ENCODE results near the gene CLEC16A. TPM values are rescaled to one million over a fixed set of nuclear protein-coding genes. Genes with fewer than 3 reads are reported as not detected.

Gene CLEC16A
- total and polyA plus RNA-seq, 9 of the 15 experiments (the other 6 are each of a cell fraction or from before 2014, with no cell fraction given): 1.00 to 22.3 (median 10.0) TPM

DNA sequence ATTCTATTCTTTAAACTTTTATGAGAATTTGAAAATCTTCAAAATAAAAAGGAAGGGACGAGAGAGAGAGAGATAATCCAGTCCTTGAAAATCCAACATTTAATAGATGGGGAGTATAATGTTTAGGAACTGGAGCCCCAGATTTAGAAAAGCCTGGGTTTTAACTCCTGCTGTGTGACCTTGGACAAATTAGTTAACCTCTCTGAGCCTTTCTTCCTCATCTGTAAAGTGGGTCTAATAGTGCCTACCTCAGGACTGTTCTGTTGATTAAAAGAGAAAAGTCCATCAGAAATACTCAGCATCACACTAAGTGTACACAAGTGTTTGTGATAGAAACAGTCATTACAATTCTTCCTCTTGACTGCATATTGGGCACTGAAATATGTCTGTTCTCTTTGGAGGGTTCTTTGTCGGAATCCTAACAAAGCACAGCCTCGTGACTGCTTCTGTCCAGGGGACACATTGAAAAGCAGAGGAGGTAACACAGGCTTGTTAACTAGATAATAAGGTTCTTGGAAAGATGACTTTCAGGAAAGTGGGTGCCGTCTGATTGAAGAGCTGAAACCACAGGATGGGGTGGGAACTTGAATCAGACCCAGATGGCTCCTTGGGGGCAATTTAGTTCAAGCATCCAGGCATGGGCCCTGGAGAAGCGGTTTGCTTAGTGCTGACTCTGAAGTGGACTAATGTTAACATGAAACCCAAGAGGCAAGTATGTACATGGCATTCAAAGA, 128.2 kb downstream of the CLEC16A start (continued):
- TF ChIP-seq, protein P1, sequence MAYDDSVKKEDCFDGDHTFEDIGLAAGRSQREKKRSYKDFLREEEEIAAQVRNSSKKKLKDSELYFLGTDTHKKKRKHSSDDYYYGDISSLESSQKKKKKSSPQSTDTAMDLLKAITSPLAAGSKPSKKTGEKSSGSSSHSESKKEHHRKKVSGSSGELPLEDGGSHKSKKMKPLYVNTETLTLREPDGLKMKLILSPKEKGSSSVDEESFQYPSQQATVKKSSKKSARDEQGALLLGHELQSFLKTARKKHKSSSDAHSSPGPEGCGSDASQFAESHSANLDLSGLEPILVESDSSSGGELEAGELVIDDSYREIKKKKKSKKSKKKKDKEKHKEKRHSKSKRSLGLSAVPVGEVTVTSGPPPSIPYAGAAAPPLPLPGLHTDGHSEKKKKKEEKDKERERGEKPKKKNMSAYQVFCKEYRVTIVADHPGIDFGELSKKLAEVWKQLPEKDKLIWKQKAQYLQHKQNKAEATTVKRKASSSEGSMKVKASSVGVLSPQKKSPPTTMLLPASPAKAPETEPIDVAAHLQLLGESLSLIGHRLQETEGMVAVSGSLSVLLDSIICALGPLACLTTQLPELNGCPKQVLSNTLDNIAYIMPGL (CRISPR knock-in tag; IDR thresholded peaks at IDR 0.05): no peak
- TF ChIP-seq ZNF696 (CRISPR knock-in tag; conservative IDR thresholded peaks at IDR 0.05) (no peak), FOSL1 (tag; conservative IDR thresholded peaks at IDR 0.05) (peak; percentile 16; the same call in 1 of the 2 replicates), TEAD4 (IDR thresholded peaks at IDR 0.05; ENCODE audit: low read length) (peak; percentile 74; the same call in 1 of the 2 replicates), TEAD4 (CRISPR knock-in tag; IDR thresholded peaks at IDR 0.05; ENCODE audit: borderline replicate concordance) (no peak), ARID1B (IDR thresholded peaks at IDR 0.05) (peak; percentile 75), HNRNPLL (IDR thresholded peaks at IDR 0.05; ENCODE audit: low read depth, low read length, poor library complexity, severe bottlenecking) (no peak), TAL1 (IDR thresholded peaks at IDR 0.05) (peak; percentile 51), MAFF (IDR thresholded peaks at IDR 0.05; ENCODE audit: low read length) (0 out of 2 replicates have a peak, but pooled peaks have one; percentile 40), POLR2B (IDR thresholded peaks at IDR 0.05; ENCODE audit: low read depth, partially characterized antibody) (no peak), CBFA2T3 (IDR thresholded peaks at IDR 0.05) (peak; percentile 90), IRF2 (CRISPR knock-in tag; IDR thresholded peaks at IDR 0.05) (no peak), HLTF (IDR thresholded peaks at IDR 0.05) (0 out of 2 replicates have a peak, but pooled peaks have one; percentile 20), GABPA (tag; conservative IDR thresholded peaks at IDR 0.05; ENCODE audit: low read depth) (no peak), SMARCA4 (IDR thresholded peaks at IDR 0.05) (0 out of 2 replicates have a peak, but pooled peaks have one; percentile 44), CBFA2T2 (conservative IDR thresholded peaks at IDR 0.05) (peak; percentile 80), MTA2 (IDR thresholded peaks at IDR 0.05; ENCODE audit: low read depth) (peak; percentile 26; the same call in 1 of the 2 replicates), JUND (IDR thresholded peaks at IDR 0.05; ENCODE audit: borderline replicate concordance, low read depth, low read length) (0 out of 2 replicates have a peak, but pooled peaks have one; percentile 3), JUND (tag; IDR thresholded peaks at IDR 0.05; ENCODE audit: borderline replicate concordance, low read depth, low read length) (no peak; the same call in 2 of the 3 replicates), KLF6 (CRISPR knock-in tag; IDR thresholded peaks at IDR 0.05; ENCODE audit: borderline replicate concordance) (no peak), KDM1A (IDR thresholded peaks at IDR 0.05) (peak; percentile 87 to 96), SMAD4 (CRISPR knock-in tag; conservative IDR thresholded peaks at IDR 0.05) (peak; percentile 77), HDAC2 (IDR thresholded peaks at IDR 0.05) (peak; percentile 92)
- TF ChIP-seq, protein P2, sequence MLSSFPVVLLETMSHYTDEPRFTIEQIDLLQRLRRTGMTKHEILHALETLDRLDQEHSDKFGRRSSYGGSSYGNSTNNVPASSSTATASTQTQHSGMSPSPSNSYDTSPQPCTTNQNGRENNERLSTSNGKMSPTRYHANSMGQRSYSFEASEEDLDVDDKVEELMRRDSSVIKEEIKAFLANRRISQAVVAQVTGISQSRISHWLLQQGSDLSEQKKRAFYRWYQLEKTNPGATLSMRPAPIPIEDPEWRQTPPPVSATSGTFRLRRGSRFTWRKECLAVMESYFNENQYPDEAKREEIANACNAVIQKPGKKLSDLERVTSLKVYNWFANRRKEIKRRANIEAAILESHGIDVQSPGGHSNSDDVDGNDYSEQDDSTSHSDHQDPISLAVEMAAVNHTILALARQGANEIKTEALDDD (IDR thresholded peaks at IDR 0.05): peak; percentile 50; the same call in 1 of the 2 replicates
- TF ChIP-seq, protein P3, sequence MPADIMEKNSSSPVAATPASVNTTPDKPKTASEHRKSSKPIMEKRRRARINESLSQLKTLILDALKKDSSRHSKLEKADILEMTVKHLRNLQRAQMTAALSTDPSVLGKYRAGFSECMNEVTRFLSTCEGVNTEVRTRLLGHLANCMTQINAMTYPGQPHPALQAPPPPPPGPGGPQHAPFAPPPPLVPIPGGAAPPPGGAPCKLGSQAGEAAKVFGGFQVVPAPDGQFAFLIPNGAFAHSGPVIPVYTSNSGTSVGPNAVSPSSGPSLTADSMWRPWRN (IDR thresholded peaks at IDR 0.05; ENCODE audit: low read depth): no peak
- TF ChIP-seq, protein P4, sequence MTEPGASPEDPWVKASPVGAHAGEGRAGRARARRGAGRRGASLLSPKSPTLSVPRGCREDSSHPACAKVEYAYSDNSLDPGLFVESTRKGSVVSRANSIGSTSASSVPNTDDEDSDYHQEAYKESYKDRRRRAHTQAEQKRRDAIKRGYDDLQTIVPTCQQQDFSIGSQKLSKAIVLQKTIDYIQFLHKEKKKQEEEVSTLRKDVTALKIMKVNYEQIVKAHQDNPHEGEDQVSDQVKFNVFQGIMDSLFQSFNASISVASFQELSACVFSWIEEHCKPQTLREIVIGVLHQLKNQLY (CRISPR knock-in tag; conservative IDR thresholded peaks at IDR 0.05): no peak
- TF ChIP-seq, protein P5, sequence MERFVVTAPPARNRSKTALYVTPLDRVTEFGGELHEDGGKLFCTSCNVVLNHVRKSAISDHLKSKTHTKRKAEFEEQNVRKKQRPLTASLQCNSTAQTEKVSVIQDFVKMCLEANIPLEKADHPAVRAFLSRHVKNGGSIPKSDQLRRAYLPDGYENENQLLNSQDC (CRISPR knock-in tag; IDR thresholded peaks at IDR 0.05): no peak

Measured in K562 (cell line).